HepG2 (cell line): ENCODE results near the gene MRPL43. TPM values are rescaled to one million over a fixed set of nuclear protein-coding genes. Genes with fewer than 3 reads are reported as not detected.

Source experiments
- ATF4 ChIP-seq, 2 experiments: fragments of 450-650 bp in 1 of 2; sonication (generic) in 1 of 2; formaldehyde crosslinking; IDR thresholded peaks; 2 replicates each; pipeline versions ENCODE4 v1.5.0 to v1.8.0; 2020 to 2022; ENCODE audit warnings: mild to moderate bottlenecking in 1 of 2, missing genetic modification reagents in 1 of 2
- ETS1 ChIP-seq: sonication (generic); formaldehyde crosslinking; IDR thresholded peaks from 2 replicates; pipeline ENCODE4 v1.4.0; 2020; ENCODE audit warnings: missing genetic modification reagents
- HHEX ChIP-seq: IDR thresholded peaks from 2 replicates; pipeline ENCODE4 v1.6.1; 2016; ENCODE audit warnings: control low read depth
- IRX3 ChIP-seq: sonication (generic); formaldehyde crosslinking; IDR thresholded peaks from 2 replicates; pipeline ENCODE4 v1.8.1; 2023; ENCODE audit warnings: mild to moderate bottlenecking, low read depth, missing genetic modification reagents, borderline replicate concordance
- LRRFIP1 ChIP-seq: sonication (generic); formaldehyde crosslinking; conservative IDR thresholded peaks from 2 replicates; pipeline ENCODE4 v1.4.0; 2020; ENCODE audit warnings: missing genetic modification reagents
- MTA1 ChIP-seq: sonication (generic); formaldehyde crosslinking; IDR thresholded peaks from 2 replicates; pipeline ENCODE4 v1.4.0; 2020; ENCODE audit warnings: missing genetic modification reagents, mild to moderate bottlenecking, borderline replicate concordance
- POLR2AphosphoS2 ChIP-seq: IDR thresholded peaks from 2 replicates; pipeline ENCODE4 v1.6.1; 2011; ENCODE audit warnings: low read depth, low read length, improper control_type of control experiment
- RORA ChIP-seq: sonication (generic); formaldehyde crosslinking; IDR thresholded peaks from 2 replicates; pipeline ENCODE4 v1.5.0; 2020; ENCODE audit warnings: mild to moderate bottlenecking, missing genetic modification reagents, moderate library complexity
- SAP130 ChIP-seq: IDR thresholded peaks from 2 replicates; pipeline ENCODE4 v1.6.1; 2016; ENCODE audit warnings: low read depth
- THYN1 ChIP-seq: sonication (generic); formaldehyde crosslinking; IDR thresholded peaks from 2 replicates; pipeline ENCODE4 v1.8.1; 2023; ENCODE audit warnings: low read depth, mild to moderate bottlenecking, moderate library complexity, missing genetic modification reagents, borderline replicate concordance
- TRIM24 ChIP-seq: sonication (generic); formaldehyde crosslinking; IDR thresholded peaks from 2 replicates; pipeline ENCODE4 v1.8.0; 2022; ENCODE audit warnings: mild to moderate bottlenecking, missing genetic modification reagents
- U2AF1 ChIP-seq: fragments of 200-400 bp; formaldehyde crosslinking; optimal IDR thresholded peaks from 2 replicates; pipeline ENCODE3; 2017; ENCODE audit warnings: mild to moderate bottlenecking, low read depth, low read length
- ZBTB39 ChIP-seq: sonication (generic); formaldehyde crosslinking; IDR thresholded peaks from 2 replicates; pipeline ENCODE4 v1.5.0; 2020; ENCODE audit warnings: missing genetic modification reagents
- ZFP82 ChIP-seq: sonication (generic); formaldehyde crosslinking; IDR thresholded peaks from 2 replicates; pipeline ENCODE4 v1.5.1; 2020; ENCODE audit warnings: mild to moderate bottlenecking, missing genetic modification reagents, borderline replicate concordance
- ZNF232 ChIP-seq: sonication (generic); formaldehyde crosslinking; IDR thresholded peaks from 2 replicates; pipeline ENCODE4 v1.4.0; 2020; ENCODE audit warnings: missing genetic modification reagents, borderline replicate concordance
- ZNF263 ChIP-seq: sonication (generic); formaldehyde crosslinking; IDR thresholded peaks from 2 replicates; pipeline ENCODE4 v1.4.0; 2020; ENCODE audit warnings: missing genetic modification reagents
- ZNF264 ChIP-seq: sonication (generic); formaldehyde crosslinking; IDR thresholded peaks from 2 replicates; pipeline ENCODE4 v1.4.0; 2020; ENCODE audit warnings: missing genetic modification reagents
- ZNF512B ChIP-seq: sonication (generic); formaldehyde crosslinking; IDR thresholded peaks from 2 replicates; pipeline ENCODE4 v1.5.1; 2020; ENCODE audit warnings: missing genetic modification reagents, mild to moderate bottlenecking, borderline replicate concordance
- ZNF557 ChIP-seq: sonication (generic); formaldehyde crosslinking; IDR thresholded peaks from 2 replicates; pipeline ENCODE4 v1.4.0; 2020; ENCODE audit warnings: missing genetic modification reagents
- ZNF629 ChIP-seq: sonication (generic); formaldehyde crosslinking; conservative IDR thresholded peaks from 2 replicates; pipeline ENCODE4 v1.5.0; 2020; ENCODE audit warnings: missing genetic modification reagents
- ZNF660 ChIP-seq: sonication (generic); formaldehyde crosslinking; IDR thresholded peaks from 2 replicates; pipeline ENCODE4 v1.5.1; 2020; ENCODE audit warnings: mild to moderate bottlenecking, low read depth, missing genetic modification reagents, borderline replicate concordance
- ZNF879 ChIP-seq: sonication (generic); formaldehyde crosslinking; IDR thresholded peaks from 2 replicates; pipeline ENCODE4 v1.8.1; 2023; ENCODE audit warnings: missing genetic modification reagents
- polyA plus RNA-seq, 8 experiments: library from polyadenylated mRNA; depleted of rRNA in 3 of 8; stranded (reverse) in 7 of 8; unstranded in 1 of 8; fragments of >200 nt; fragmentation: Illumina TruSeq in 4 of 8; extraction: Trizol in 4 of 8; gene quantifications; 2 replicates each; pipeline versions ENCODE4 v1.2.1 to v1.2.3, GENCODE V29; 2011 to 2016; ENCODE audit warnings: low read depth in 4 of 8, missing spikeins in 1 of 8, mixed read lengths in 1 of 8; ENCODE audit not compliant: insufficient read depth in 1 of 8
- total RNA-seq, 5 experiments: library from RNA; depleted of rRNA; stranded (reverse); fragments of >200 nt; fragmentation: Illumina TruSeq; extraction: Trizol; gene quantifications; 2 replicates each; pipeline ENCODE4 v1.2.3, GENCODE V29; 2016; ENCODE audit warnings: low read depth in 1 of 5

The MRPL43 gene
- total and polyA plus RNA-seq, 2 of the 13 experiments (the other 11 are each of a cell fraction or from before 2014, with no cell fraction given), result 71.0 to 73.7 TPM

- TF ChIP-seq LRRFIP1 (CRISPR knock-in tag) (no peak), ZNF879 (0 out of 2 replicates have a peak, but pooled peaks have one; percentile 5), ZNF263 (CRISPR knock-in tag) (0 out of 2 replicates have a peak, but pooled peaks have one; percentile 10), HHEX (CRISPR knock-in tag) (no peak), ATF4 (CRISPR knock-in tag; IDR thresholded peaks at IDR 0.05) (no peak), MTA1 (CRISPR knock-in tag) (no peak), IRX3 (CRISPR knock-in tag) (peak; percentile 67; the same call in 1 of the 2 replicates), ZNF629 (CRISPR knock-in tag) (0 out of 2 replicates have a peak, but pooled peaks have one; percentile 4), ZNF557 (CRISPR knock-in tag) (no peak), ZNF232 (CRISPR knock-in tag) (0 out of 2 replicates have a peak, but pooled peaks have one; percentile 49), RORA (CRISPR knock-in tag) (no peak), POLR2AphosphoS2 (no peak), ZBTB39 (CRISPR knock-in tag) (no peak), ZNF660 (CRISPR knock-in tag) (no peak), ZNF512B (CRISPR knock-in tag) (no peak), THYN1 (CRISPR knock-in tag) (0 out of 2 replicates have a peak, but pooled peaks have one; percentile 39), TRIM24 (CRISPR knock-in tag) (no peak), U2AF1 (no peak), ZFP82 (CRISPR knock-in tag) (no peak), ETS1 (CRISPR knock-in tag) (no peak), ZNF264 (CRISPR knock-in tag) (0 out of 2 replicates have a peak, but pooled peaks have one; percentile 4), SAP130 (CRISPR knock-in tag) (no peak)
These were observed 710 bp downstream of the MRPL43 start (continued) for GRCh38 chr10:100986623-100986951.
